Measurements from ENCODE around the gene PARD3B. TPM values are rescaled to one million over a fixed set of nuclear protein-coding genes. Genes with fewer than 3 reads are reported as not detected.

Gene PARD3B
- total RNA-seq, 1 experiment from 2014 or later, result 6.4 TPM

DNA sequence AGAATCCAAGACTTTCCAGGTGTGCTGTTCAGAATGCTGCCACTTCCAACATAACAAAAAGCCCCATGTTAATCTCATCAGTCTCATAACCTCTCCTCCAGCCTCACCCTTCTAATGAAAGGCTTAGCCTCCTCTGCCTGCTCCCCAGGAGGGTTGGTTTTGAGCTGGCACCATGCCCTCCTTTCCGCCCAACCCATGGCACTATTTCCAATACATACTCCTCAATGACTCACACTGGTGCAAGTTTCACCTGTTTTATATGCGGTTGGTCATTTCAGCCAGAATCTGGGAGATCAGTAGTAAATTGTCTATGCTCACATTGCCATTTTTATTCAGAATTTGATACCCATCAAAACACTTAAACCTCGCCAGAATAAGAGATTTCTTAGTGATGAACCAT, 979.4 kb downstream of the PARD3B start:
- no peaks in the 10 kb centered on the region for H3K79me1 ChIP-seq (ENCODE audit: insufficient read depth, low read depth, low read length, poor library complexity, severe bottlenecking)
- no peak overlapping the region for H2BK20ac ChIP-seq (ENCODE audit: low read depth, low read length, poor library complexity, severe bottlenecking)
- no CpG with 5 or more reads among the region's 3 CpGs for WGBS (ENCODE audit: extremely low coverage, insufficient read length, low lambda C conversion rate)
- no peak overlapping the region for H3K18ac ChIP-seq (ENCODE audit: insufficient read length, low read depth, low read length)
- Mint-ChIP-seq H3K27ac (peak overlapping the region in 1 of 3 experiments; percentile 62; a peak in 1 of 7 replicates), H3K9me3 (peaks cover 0 to under 1% of the 10 kb centered on the region in 2 experiments; a peak in 2 of 5 replicates), H3K27me3 (ENCODE audit: low read depth) (no peaks in the 10 kb centered on the region), H3K4me1 (peaks cover 7 to 8% of the 10 kb centered on the region in 2 experiments; a peak in 3 of 4 replicates), H3K36me3 (ENCODE audit: insufficient read depth in 1 of 3, low read depth in 3 of 3) (no peaks in the 10 kb centered on the region), H3K4me3 (no peak overlapping the region)
- TF ChIP-seq, protein P1, sequence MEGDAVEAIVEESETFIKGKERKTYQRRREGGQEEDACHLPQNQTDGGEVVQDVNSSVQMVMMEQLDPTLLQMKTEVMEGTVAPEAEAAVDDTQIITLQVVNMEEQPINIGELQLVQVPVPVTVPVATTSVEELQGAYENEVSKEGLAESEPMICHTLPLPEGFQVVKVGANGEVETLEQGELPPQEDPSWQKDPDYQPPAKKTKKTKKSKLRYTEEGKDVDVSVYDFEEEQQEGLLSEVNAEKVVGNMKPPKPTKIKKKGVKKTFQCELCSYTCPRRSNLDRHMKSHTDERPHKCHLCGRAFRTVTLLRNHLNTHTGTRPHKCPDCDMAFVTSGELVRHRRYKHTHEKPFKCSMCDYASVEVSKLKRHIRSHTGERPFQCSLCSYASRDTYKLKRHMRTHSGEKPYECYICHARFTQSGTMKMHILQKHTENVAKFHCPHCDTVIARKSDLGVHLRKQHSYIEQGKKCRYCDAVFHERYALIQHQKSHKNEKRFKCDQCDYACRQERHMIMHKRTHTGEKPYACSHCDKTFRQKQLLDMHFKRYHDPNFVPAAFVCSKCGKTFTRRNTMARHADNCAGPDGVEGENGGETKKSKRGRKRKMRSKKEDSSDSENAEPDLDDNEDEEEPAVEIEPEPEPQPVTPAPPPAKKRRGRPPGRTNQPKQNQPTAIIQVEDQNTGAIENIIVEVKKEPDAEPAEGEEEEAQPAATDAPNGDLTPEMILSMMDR (conservative IDR thresholded peaks at IDR 0.05), result no peak
- H3K14ac ChIP-seq (ENCODE audit: insufficient read depth, low read length), result no peak overlapping the region
- H3K4me2 ChIP-seq (ENCODE audit: insufficient read depth, insufficient read length, low read length), result no peak overlapping the region
- no peak overlapping the region for H3T11ph ChIP-seq (ENCODE audit: low read length)
- no peak overlapping the region for H4K91ac ChIP-seq (ENCODE audit: insufficient read length, low read depth, low read length)
- H4K8ac ChIP-seq (replicated peaks; ENCODE audit: insufficient read length, low read depth, low read length), result no peak overlapping the region
- H3K23me2 ChIP-seq (ENCODE audit: insufficient read length, low read depth, low read length, poor library complexity, severe bottlenecking), result no peaks in the 10 kb centered on the region
- no peaks in the 10 kb centered on the region for H3K9me3 ChIP-seq (ENCODE audit: control insufficient read depth, low read depth, low read length)
- no peaks in the 10 kb centered on the region for H3K27me3 ChIP-seq (ENCODE audit: insufficient read depth, low read length)
- H3K4me1 ChIP-seq (ENCODE audit: insufficient read depth, low read length), result no peaks in the 10 kb centered on the region
- no peak overlapping the region for H2BK15ac ChIP-seq (ENCODE audit: low read depth, low read length)
- no peak overlapping the region for H2AK5ac ChIP-seq (ENCODE audit: insufficient read length, low read length)
- no peak overlapping the region for H2AFZ ChIP-seq (ENCODE audit: low read length)
- H3K56ac ChIP-seq (ENCODE audit: insufficient read length, low read depth, low read length), result no peak overlapping the region
- no peak overlapping the region for H2BK12ac ChIP-seq (ENCODE audit: insufficient read length, low read depth, low read length)
- no peak for DNase-seq
- no peaks in the 10 kb centered on the region for H3K79me2 ChIP-seq (ENCODE audit: insufficient read depth, low read length)
- no peak overlapping the region for H2BK5ac ChIP-seq (ENCODE audit: insufficient read length, low read length)
- H4K20me1 ChIP-seq (ENCODE audit: control insufficient read depth, insufficient read depth, insufficient read length), result no peaks in the 10 kb centered on the region
- no peak overlapping the region for H3K27ac ChIP-seq (ENCODE audit: insufficient read length, low read depth, low read length)
- no peak overlapping the region for H2BK120ac ChIP-seq (ENCODE audit: low read depth, low read length, poor library complexity, severe bottlenecking)
- no peak overlapping the region for H3K9ac ChIP-seq (ENCODE audit: extremely low read depth, insufficient read length, low read length)
- H4K5ac ChIP-seq (ENCODE audit: insufficient read length, low read depth, low read length), result no peak overlapping the region
- H3K23ac ChIP-seq (ENCODE audit: insufficient read length, low read depth, low read length), result no peak overlapping the region
- H3K4ac ChIP-seq (ENCODE audit: low read depth, low read length), result no peak overlapping the region

All from H9 (cell line).